ENCODE data around the gene RNF213. TPM values are rescaled to one million over a fixed set of nuclear protein-coding genes. Genes with fewer than 3 reads are reported as not detected.
"Not testable (repeated sequence)": the region's sequence is repeated elsewhere in the genome, so short reads cannot be mapped to it uniquely, and the experiment has no call there.

Gene RNF213
- total RNA-seq, 1 donor from 2014 or later = 80.5 TPM

- H3K4me3 ChIP-seq (ENCODE audit: low read depth, low read length) = no peak overlapping the region
- no peak for DNase-seq (ENCODE audit: low read depth)
- no peak for TF ChIP-seq CTCF (conservative IDR thresholded peaks at IDR 0.05; ENCODE audit: low read depth, low read length)
These were observed 135.7 kb downstream of the RNF213 start for GRCh38 chr17:80396157-80397033.

- TF ChIP-seq CTCF (conservative IDR thresholded peaks at IDR 0.05; ENCODE audit: low read depth, low read length) = no peak
- DNase-seq (ENCODE audit: low read depth) = no peak
- no peak overlapping the region for H3K4me3 ChIP-seq (ENCODE audit: low read depth, low read length)
These were observed 136.4 kb downstream of the RNF213 start for GRCh38 chr17:80397034-80397387.

GRCh38 chr17:80397686-80398085, 137.0 kb downstream of the RNF213 start:
- TF ChIP-seq CTCF (conservative IDR thresholded peaks at IDR 0.05; ENCODE audit: low read depth, low read length) = no peak
- H3K4me3 ChIP-seq (ENCODE audit: low read depth, low read length) = no peak overlapping the region
- DNase-seq (ENCODE audit: low read depth) = no peak

DNA sequence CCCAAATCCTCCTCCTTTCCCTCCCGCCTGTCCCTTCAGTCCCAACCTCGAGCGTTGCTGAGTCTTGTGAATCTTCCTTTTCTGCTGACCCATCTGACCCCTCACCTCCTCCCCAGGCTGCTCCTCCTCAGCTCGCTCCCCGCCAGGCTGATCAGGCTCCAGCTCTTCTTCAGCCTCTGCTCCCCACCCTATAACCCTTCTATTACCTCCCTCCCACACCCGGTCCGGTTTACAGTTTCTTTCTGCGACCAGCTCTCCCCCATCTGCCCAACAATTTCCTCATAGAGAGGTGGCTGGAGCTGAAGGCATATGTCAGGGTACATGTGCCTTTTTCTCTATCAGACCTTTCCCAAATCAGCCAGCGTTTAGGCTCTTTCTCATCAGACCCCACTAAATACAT, 140.4 kb downstream of the RNF213 start:
- not testable (repeated sequence) for H3K4me3 ChIP-seq (ENCODE audit: low read depth, low read length); DNase-seq (ENCODE audit: low read depth)

GRCh38 chr17:80402102-80402501, 141.4 kb downstream of the RNF213 start:
- DNase-seq (ENCODE audit: low read depth); H3K4me3 ChIP-seq (ENCODE audit: low read depth, low read length): not testable (repeated sequence)

DNA sequence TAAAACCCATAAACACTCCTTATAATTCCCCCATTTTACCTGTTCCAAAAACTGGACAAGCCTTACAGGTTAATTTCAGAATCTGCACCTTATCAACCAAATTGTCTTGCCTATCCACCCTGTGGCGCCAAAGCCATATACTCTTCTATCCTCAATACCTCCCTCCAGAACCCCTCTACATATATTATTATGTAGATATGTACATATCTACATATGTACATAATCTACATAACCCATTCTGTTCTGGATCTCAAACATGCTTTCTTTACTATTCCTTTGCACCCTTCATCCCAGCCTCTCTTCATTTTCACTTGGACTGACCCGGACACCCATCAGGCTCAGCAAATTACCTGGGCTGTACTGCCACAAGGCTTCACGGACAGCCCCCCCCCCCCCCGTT, 142.3 kb downstream of the RNF213 start:
- H3K4me3 ChIP-seq (ENCODE audit: low read depth, low read length) = no peak overlapping the region

GRCh38 chr17:80406146-80406545, 145.5 kb downstream of the RNF213 start:
- no peak overlapping the region for H3K4me3 ChIP-seq (ENCODE audit: low read depth, low read length)
- no peak for TF ChIP-seq CTCF (conservative IDR thresholded peaks at IDR 0.05; ENCODE audit: low read depth, low read length)
- no peak for DNase-seq (ENCODE audit: low read depth)

More for the DNA sequence above, 142.3 kb downstream of the RNF213 start:
- TF ChIP-seq CTCF (conservative IDR thresholded peaks at IDR 0.05; ENCODE audit: low read depth, low read length) = no peak
- no peak for DNase-seq (ENCODE audit: low read depth)

DNA sequence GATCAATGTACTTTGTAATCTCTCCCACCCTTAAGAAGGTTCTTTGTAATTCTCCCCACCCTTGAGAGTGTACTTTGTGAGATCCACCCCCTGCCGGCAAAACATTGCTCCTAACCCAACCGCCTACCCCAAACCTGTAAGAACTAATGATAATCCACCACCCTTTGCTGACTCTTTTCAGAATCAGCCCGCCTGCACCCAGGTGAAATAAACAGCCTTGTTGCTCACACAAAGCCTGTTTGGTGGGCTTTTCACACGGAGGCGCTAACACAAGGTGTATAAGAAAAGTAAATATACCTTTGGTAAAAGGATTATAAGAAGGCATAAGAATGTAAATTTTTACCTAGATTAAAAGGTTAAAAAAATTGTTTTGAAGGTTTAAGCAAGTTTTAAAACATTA, 147.3 kb downstream of the RNF213 start:
- not testable (repeated sequence) for DNase-seq (ENCODE audit: low read depth); H3K4me3 ChIP-seq (ENCODE audit: low read depth, low read length)
